Suppressor macrophage treated with lipopolysaccharide for 1 hour (primary cell): ENCODE results near the gene TMEM238L.

Experiments
- DNase-seq, 3 donors: peaks; one replicate each; pipeline ENCODE4 v3.0.0-alpha.2; 2020 to 2022

Gene TMEM238L

DNA sequence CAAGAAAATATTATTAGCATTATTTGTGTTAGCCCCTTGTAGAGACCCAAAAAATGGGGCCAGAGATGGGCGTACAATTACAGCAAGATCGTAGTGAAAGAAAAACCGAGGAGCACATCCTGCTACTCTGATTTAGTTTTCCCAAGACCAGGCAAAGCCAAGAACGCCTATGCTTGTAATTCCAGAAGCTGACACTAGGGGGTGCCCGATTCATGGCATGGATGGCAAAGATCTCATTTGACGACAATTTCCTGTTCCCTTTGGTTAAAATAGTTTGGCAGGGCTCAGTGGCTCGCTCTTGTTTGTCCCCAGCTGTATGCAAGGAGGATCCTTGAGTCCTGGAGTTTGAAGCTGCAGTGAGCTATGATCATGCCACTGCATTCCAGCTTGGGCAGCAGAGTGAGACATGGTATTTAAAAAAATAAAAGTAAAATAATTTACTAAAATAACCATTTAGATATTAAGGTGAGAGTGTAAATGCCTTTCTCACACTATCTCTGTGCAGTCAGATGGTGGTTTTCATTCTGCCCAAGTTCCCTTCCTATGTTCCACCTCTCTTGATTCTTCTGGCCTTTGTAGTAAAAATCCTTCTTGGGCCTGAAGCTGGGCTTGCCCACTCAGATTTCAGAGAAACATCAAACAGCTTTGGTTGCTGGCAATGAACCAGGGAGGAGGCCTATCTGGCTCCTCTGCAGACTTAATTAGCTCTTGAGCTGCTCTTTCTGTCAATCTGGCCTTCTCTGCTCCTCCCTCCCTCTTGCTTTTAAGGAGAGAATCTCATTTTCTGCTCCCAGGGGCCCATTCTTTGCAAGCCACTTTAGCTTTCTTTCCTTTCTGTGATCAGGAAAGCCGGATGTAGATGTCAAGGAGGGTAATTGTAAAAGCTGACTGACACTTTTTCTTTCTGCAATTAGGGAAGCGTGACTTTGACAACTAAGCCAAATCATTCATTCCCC, 31.2 kb downstream of the TMEM238L start:
- peak; percentile 76 to 83 (median 79) for DNase-seq

DNA sequence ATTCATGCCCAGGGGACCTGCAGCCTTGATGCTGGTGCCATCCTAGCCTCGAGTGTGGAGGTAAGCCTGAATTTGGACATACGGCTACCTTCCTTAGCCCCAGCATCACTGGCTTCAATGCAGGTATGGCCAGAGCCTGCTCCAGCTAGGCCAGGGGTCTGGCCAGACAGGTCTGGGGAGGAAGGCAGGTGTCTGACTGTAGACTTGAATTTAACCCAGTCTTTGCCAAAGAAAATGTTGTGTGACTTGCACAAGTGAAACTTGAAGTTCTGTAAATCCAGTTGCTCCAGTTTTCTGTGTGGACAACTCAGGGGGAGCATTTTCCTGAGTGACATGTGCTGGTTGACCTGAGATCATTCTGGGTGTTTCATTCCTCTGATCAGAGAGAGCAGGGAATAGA, 32.8 kb downstream of the TMEM238L start:
- DNase-seq: no peak

DNA sequence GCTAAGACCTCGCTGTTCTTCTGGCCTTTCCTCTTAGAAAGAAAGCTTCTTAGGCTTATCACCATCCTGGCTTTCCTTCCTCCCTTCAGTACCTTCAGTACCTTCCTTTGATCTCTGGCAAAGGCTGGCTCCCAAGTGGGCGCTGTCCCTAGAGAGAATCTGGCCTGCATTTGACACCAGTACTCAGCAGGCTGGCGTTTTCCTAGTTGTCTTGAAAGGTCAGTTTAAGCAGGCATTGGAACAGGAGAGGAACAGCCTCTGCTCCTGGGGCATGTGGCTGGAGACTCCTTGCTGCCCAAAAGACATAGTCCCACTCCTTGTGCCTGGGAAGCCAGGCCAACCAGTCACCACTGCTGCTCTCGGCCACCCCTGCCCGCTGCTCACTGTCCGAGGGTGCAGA, 34.1 kb downstream of the TMEM238L start:
- no peak for DNase-seq

DNA sequence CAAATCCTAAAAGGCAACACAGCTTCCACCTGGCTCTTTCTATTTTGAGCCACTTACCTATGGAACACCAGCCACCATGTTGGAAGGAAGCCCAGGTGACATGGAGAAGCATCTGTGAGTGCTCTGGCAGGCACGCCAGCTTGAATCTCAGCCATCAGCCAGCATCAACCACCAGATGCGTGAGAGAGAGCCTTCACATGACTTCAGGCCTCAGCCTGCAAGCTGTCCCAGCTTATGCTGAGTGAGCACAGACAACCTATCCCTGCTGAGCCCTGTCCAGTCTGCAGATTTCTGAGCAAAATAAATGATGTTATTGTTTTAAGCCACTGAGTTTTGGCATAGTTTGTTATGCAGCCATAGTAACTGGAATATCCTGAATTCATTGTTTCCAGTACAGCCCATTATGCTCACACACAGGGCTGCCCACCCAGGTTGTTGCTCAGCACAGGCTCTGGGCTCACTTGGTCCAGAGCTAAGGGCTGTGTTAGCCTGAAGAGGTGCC, 35.1 kb downstream of the TMEM238L start:
- no peak for DNase-seq

DNA sequence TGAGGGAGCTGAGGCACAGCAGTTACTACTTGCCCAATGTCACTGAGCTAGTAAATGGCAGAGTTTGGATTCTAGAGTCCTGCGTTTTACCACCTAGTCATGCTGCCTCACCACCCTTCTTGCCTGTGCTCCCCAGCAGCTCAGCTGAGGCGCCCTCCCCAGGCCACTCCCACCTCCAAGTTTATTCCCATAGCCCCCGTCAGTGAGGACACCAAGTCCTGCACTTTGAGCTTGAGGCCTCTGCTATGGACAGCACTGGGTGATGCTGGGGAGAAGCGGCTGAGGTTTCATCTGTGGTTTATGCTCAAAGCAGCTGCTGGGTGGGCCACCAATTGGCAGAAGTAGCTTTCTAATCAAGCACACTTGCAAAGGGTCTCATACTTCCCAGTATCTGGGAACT, 36.7 kb downstream of the TMEM238L start:
- no peak for DNase-seq

DNA sequence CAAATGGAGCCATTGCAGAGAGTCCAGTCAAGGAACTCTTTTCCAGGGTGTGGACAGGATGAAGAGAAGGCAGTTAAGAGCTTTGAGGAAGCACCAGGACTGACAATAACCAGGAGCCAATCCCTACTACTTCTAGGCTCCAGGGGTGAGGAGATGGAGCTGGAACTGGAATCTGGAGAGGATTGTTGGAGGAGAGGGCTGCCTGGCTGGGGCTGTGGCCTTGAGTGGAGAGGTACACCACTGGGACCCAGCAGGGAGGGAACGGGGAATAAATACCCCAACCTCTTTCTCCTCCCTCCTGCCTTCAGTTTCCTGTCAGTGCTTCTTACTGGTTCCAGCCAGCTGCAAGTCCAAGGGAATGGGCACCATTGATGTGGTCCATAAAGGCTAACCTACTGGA, 41.9 kb downstream of the TMEM238L start:
- no peak for DNase-seq

DNA sequence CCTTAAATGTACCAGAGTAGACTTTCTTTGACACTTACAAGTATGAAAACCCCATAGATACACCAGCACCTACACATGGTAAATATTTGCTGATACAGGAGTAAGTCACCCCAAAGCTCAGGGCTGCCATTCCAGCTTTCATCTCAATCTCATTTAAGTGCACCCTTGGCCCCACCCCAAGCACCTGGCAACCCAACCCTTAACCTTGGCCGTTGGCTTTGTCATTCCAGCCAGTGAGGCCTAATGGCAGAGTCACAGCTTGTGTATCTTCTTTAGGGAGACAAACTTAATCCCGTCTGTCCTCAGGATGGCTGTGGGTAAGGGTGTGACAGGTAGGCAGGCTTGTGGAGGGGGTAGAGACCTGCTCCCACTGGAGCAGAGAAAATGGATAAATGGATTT, 42.6 kb downstream of the TMEM238L start:
- DNase-seq: no peak

DNA sequence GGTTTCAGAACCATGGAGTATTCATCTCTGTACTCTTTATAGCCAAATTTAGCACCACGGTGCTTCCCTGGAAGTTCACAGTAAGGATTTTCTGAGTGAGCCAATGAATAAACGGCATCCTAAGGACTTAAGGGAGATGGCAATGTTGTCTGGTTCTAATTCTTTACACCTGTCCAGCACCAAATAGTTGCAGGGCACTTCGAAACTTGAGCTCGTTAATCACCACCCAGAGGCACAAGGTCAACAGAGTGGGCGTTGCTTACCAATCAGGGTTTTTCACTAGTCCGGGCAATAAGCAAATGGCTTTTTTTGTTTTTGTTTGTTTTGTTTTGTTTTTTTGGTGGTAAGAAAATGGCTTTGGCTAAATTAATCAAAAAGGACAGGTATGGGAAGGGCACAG, 45.8 kb downstream of the TMEM238L start:
- no peak for DNase-seq

DNA sequence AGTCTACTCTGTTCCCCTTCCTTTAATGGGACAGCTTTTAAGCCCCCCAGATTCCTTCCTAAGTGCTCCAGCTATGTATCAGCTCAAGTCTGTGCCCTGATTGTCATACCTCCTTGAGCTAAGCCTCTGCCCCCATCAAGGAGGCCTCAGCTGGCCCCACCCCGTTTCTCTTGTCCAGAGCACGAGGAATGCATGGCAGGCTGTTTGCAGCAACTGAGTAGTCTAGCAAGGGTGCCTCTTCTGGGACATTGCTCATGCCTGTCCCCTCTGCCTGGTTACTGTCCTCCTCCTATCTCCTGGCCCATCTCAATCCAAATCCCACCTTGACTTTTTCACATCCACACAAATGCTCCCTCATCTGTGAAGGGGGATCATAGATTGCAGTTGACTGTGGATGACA, 46.3 kb downstream of the TMEM238L start:
- DNase-seq: no peak

DNA sequence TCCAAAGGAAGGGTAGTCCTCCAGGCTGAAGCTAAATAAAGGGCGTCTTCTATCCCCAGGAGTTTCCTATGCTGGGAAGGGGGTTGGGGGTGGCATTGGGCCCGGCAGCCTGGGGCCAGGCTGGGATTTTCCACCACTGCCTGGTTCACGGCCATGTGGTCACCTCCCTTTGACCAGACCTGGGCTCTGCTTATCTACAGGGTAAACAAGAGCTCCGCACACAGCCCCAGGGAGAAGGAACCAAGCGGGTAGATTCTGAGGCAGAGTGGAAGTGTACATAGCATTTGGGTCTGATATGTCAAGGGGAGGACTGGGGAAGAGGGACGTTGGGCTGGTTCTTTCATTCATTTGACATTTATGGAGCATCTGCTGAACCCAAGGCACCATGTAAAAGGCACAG, 46.8 kb downstream of the TMEM238L start:
- no peak for DNase-seq

DNA sequence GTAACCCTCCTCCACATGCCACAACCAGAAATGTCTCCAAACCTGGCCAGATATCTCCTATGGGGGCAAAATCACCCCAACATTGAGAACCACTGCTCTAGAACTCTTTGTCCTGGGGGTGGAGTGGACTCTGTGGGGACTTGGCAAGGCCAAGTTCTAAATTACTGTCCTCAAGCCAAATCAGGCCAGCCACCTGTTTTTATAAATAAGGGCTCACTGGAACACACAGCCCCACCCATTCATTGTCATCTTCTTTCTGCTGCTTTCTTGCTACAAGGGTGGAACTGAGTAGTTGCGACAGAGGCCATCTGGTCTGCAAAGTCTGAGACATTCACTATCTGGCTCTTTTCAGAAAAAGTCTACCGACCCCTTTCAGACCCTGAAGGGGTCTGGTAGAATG, 47.3 kb downstream of the TMEM238L start:
- no peak for DNase-seq

DNA sequence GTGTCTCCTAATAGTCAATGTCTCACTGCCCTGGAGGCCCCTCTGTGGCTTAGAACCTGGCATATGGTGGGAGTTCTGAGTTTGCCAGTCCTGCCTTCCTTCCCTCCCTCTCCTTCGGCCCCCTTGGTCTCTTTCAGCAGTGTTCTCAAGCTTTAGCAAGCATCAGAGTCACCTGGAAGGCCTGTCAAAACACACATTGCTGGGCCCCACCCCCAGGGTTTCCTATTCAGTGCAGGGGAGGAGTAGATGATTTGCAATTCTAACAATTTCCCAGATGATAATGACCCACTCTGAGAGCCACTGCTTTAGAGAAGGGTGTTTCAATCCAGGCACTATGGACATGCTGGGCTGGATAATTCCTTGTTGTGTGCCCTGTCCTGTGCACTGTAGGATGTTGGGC, 47.7 kb downstream of the TMEM238L start:
- DNase-seq: no peak

DNA sequence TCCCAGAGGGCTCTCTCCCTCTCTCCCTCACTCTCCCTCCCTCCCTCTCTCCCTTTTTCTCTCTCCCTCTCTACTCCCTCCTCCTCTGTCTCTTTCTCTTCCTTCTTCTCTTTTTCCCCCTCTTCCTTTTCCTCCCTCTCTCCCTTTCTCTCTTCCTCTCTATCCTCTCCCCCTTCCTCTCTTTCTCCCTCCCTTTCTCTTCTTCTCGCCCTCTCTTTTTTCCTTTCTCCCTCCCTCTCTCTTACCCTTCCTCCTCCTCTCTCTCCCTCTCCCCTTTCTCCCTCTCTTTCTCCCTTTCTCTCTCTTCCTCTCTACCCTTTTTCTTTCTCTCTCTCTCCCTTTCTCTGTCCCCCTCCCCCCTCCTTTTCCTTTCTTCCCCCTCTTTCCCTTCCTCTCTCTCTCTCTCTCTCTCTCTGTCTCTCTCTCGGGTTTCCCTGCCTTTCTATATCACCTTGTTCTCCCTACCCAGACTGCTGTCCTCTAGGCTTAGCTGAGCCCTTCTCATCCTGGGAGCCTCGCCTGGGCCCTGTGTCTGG, 48.2 kb downstream of the TMEM238L start:
- no peak for DNase-seq

DNA sequence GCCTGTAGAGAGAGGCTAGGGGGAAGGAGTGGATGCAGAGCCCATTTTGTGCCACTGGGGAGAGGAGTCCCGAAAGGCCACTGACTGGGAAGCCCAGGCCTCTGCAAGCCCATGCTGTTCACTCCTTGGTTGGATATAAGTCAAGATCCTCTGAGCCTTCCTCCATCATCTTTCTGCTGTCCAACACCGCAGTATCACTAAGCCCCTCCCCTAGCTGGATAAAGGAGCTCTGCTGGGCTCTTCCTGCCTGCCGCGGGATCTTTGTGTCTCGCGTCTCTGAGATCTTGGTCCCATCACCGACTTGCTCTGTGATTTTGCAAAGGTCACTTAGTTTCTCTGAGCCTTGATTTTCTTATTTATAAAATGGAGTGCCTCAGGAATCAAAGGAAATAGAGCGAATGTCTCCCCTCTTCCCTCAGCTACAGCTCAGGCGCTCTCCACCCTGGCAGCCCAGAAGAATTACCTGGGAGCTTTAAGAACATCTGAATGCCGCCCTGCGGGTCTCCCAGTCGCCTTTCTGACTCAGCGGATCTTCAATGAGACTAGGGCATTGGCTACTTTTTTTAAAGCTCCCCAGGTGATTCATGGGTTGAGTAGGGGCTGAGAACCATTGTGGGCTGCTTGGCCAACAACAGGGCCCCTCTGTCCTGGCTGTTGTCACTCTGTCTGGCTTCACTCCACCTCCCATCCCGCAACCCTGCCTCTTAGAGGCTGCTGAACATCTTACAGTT, 48.9 kb downstream of the TMEM238L start:
- DNase-seq: no peak

DNA sequence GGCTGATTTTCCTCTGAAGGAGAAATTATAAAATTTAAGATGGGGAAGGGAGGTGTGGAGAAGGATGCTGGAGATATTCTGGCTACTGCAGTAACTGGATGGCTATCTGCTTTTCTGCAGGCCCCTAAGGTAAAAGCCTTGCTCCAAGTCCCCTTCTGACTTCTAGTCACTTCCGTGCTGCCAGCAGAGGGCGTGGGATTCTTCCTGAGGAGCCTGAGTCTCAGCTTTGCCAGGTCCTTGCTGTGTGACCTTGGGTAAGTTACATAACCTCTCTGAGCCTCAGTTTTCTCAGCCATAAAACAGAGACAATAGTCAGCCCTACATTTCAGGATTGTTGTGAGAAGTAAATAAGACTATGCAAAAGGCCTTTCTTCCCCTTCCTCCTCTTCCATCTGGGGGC, 49.8 kb downstream of the TMEM238L start:
- peak; percentile 24 to 43 (median 38) for DNase-seq

DNA sequence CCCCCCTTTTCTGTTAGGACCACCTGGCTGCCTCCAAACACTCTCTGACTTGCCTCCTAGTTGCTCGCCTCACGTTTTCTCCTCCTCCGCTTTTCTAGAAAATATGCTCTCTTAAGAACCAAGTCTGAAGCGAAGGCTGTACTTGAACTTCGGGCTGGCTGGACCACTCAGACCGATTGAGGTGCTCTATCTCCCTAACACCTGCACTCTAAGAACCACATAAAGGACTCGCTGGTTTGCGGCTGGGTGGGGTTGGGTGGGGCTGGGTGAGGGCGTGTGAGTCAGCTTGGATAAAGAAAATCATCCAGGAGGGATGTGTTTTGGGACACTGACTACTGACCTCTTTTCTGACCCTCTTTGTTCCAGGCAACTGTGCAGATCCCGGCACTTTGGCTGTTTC, 51.2 kb downstream of the TMEM238L start:
- DNase-seq: no peak

DNA sequence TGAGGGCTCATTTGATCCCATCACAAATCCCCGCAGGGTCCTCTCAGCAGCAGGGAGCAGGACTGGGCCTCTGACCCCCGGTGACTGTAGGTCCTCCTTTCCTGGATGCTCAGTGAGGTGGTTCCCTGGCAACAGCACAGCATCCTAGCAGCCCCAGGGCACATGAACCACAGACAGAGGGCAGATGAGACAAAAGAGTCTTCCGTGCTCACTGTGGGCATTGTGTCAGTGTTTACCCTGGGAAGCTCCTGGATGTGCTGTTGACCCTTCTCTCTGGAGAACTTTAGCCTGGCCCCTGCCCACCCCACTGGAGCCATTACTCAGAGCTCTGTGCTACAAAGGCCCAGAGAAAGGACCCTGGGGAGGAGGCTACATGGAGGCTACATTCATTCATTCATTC, 52.3 kb downstream of the TMEM238L start:
- DNase-seq: no peak

DNA sequence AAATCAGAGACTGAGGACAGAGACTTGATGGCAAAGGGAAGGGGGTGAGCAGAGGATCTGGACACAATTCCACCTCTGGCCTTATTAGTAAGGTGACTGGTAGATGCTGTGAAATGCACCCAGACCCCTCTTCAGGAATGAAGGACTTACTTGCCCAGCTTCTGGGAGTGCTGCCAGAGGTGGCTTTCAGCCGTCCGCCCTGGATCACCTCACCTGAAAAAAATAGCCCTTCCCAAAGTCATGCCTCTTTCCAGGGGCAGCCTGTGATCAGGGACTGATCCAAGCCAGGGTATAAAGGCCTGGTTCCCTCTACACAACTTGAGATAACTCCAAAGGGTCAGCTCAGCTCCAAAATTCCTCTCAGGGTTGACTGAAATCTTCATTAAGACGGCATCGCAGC, 53.7 kb downstream of the TMEM238L start:
- DNase-seq: no peak

DNA sequence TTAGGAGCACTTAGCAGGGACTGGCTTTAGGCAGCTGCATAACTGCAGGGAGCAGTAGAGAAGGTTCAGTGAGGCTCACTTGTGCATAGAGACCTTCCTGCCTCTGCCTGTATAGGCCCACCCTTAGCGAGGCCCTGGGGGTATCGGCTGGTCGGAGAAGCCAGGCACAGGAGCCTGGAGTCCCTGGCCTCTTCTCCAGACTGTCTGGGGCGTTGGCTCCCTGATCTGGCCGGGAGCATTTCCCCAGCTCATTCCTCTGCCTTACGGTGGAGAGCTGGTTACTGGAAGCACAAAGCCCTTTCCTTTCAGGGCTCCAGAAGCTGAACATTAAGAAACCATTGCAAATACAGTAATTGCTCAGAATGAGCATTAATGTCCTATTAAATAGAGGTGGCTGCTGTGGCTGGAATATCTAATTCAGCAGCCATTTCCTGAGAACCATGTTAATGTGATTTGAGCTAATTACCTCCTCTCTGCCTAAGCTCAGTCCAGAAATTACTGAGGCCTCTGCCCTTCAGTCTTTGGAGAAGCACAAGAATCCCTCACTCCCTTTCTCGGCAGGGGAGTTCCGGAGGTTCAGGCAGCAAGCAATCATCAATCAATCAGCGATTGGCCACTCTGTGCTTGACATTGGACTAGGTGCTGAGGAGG, 55.2 kb downstream of the TMEM238L start:
- DNase-seq: no peak

DNA sequence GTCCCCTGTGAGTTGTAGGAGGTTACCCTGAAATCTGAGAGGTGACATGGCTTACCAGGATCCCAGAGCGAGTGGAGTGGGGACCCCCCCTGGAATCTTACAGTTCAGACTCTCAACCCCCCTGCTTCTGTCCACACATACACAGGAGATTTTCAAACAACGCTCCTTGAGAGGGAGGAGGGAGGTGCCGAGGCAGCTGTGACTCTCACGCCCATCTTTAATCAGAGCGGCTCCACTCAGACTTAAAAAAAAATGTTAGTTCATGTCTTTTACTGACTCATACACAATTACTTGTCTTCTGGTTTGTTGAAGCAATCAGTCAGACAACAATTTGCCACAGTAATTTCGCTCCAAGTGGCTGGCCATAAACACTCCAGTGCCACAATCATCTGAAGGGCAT, 58.7 kb downstream of the TMEM238L start:
- DNase-seq: no peak
